CD4-positive, alpha-beta T cell treated with Interleukin-4 for 1 hour (primary cell): Measurements from ENCODE around the gene TLE4.

Experiments used
- DNase-seq, 2 donors: peaks; one replicate each; pipeline ENCODE4 v3.0.0-alpha.2; 2020 to 2022

Gene TLE4

DNA sequence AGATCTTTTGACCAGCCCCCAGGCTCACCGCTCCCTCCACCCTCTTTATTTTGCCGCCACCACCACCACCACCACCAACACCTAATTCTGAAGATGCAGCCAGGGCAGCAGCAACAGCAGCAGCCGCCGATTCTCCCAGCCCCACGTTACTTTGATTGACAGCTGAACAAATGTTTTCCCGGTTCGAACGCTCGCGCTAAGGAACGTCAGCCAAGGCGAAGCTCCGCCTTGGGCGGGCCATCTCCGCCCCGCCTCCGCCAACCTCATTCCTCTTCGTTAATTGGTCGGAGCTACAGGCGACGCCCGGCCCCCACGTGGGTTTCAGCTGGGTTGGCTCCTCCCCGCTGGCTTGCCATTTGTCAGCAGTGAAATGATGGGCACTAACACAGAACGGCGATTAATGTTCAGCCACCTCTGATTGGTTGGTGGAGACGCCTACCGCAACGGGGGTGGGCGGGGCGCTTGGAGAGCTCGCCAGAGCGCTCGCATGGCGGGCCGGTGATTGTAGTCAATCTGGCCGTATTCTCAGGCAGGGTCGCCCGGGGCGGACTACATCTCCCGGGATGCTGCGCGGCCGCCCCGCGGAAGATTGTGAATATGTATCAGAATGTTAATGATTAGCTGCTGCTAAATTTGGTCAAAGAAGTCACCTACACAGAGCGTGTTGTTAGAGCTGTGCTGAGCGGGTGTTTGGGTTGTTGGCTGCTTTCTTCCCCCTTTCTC lies at the start of gene TLE4:
TSS of gene TLE4 (plus strand) at position 657 of the 723 bp plus-strand sequence. CDS start 826 bp downstream, outside the sequence.
- DNase-seq: peak; percentile 100

DNA sequence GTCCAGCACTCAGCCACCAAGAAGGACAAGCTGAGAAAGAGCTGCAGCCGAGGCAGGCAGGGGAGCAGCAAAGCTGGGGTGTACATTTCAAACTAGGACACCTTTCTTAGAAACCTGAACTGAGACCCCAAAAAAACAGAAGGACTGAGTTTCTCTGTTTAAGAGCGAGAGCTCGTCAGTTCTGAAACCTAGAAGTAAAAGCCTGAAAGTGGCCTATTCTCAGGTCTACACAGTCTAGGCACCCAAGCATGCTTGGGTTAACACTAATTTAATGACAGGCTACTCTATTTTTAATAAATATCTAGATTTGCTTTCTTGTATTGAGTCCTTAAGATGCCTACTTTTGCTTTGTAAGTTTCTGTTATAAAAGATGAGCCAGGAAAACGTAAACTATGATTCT lies 49.0 kb upstream of the TLE4 start:
- no peak for DNase-seq

DNA sequence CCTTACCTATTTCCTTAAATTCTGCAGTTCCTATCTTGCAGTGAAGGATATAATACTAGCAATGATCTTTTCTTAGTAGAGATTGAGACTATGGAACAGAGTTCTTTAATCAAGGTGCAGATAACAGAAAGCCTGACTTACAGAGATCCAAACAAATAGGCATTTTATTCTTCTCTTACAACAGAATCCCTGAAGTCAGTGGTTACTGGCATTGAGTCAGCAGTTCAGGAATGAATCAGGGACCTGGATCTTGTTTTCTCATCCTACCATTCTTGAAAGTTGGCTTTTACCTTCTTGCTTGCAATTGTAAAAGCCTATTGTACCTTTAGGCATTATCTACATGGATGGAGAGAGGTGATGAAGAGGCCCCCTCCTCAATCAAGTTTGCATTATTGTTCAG lies 47.5 kb upstream of the TLE4 start:
- DNase-seq: no peak

DNA sequence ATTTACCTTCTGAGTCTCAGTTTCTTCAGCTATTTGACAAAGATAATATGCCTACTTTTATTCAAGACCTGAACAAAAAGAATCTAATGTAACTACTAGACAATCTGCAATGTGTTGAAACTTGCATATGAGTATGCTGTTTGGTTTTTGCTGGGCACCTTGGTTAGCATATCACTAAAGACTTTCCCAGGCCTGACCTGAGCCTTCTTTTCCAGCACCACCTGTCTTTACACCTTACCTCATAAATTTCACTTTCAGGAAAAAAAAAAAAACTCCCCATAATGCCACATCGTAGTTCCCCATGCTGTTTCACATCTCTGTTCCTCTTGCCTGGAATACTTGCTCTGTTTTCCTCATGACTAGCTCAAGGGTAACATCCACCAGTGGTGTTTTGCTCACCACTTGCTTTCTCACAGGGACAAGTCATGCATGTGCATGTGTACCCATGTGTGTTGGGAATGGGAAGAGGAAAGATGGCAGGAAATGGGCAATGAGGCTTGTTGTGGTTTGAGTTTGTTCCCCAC lies 45.6 kb upstream of the TLE4 start:
- DNase-seq: no peak

DNA sequence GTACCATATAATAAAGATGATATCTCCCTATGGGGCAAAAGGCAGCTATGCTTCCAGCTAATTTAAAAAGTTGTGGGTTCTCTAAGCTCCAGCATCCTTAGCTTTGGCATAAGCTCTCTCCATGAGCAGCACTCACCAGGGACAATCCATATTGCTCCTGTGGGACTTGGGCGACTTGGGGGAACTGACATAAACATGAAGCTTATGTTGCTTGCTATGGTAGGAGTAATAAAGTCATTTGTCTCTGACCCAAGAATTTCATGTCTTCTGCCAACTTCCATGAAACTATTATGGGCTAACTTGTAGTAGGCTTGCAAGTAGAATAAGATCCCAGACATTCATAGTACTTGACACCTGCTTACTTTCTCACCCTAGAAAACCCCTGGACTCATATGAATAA lies 36.2 kb upstream of the TLE4 start:
- no peak for DNase-seq

DNA sequence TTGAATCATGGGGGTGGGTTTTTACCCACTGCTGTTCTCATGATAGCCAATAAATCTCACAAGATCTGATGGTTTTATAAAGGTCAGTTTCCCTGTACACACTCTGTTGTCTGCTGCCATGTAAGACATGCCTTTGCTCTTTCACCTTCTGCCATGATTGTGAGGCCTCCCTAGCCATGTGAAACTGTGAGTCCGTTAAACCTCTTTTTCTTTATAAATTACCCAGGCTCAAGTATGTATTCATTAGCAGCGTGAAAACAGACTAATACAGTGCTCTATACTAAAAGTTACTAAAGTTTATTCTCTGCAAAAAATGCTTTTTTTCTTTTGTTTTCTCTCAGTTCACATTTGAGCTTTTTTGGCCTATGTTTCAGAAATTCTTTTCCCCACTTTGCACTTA lies 33.9 kb upstream of the TLE4 start:
- no peak for DNase-seq

DNA sequence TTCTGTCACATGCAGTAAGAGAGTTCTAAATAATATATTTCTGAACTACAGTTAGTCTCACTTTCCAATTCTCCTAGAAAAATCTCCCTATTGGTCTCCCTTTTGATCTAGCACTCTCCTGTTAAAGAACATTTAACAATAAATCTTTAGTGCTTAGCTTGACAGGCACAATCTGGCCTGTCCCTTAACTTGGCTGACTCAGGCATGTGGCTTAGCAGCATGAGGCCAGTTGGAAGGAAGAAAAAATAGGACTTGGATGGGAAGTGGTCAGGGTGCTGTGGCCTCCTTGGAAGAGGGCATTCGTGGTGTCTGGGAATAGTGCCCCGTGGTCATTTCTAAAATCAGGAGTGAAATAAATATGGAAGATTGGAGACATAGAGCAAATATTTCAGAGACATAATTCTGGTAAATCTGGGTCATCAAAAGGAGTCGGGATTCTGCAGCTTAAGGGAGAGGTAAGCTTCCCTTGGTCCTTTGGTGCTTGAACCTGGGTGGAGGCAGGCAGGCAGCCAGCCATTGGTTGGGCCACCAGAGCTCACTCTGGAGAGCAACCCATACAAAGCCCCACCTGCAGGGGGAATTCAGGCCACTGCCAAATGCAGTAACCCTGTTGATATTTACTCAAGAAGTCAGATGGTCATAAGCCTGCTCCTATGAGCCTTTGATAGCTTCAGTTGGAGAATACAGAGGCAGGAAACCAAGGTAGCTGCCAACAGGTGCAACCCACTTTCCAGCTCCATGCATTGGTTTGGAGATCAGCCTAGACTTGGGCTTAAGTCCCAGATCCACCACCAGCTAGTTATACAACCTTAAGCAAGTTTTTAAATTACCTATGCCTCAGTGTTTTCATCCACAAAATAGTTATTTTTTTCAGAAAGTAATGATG lies 28.8 kb upstream of the TLE4 start:
- no peak for DNase-seq

DNA sequence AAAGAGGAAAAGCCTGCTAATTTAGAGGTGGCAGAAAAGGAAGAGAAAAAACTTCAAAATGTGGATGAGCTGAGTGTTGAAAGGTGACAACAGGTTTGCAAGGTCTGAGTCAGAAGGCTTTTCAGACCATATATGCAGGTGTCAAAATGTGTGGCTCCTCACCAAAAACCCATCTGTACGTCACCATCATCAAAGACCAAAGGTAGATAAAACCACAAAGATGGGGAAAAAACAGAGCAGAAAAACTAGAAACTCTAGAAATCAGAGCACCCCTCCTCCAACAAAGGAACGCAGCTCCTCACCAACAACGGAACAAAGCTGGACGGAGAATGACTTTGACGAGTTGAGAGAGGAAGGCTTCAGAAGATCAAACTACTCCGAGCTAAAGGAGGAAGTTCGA lies 27.4 kb upstream of the TLE4 start:
- DNase-seq: peak; percentile 22 to 23

DNA sequence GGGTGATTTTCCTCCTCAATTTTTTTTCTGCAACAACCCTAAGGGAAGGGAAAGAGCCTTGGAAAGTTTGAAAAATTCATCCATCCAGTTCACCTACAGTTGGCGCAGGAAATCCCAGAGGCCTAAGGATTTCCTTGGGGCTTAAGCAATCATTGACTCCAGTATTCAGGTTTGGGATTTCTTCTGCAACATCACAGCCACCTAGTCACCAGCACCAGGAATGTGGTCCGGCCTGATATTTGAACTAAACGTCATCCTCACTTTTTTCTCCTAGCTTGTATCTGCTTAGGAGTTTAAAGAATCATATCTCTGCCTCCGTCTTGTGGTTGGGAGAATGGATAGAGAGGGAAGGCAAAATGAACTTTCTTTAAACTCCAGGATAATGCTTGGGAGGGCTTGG lies 20.2 kb upstream of the TLE4 start:
- DNase-seq: no peak

DNA sequence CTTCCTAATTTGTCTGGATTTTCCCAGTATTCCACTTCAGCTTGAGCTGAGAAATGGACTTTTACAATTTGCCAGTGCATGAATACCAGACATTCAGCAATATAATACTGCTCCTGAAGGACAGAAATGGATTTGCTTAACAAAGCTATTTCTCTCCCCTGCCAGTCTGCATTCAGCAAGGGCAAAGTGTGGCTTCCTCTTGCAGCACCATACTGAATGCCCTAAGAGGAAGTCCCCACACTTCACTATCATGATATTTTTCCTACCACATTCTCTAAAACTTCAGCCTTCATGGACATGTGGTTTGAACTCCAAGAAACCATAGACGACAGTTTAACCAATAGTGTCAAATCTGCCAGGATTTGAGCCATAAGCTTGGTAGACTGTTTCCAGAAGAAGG lies 19.8 kb upstream of the TLE4 start:
- no peak for DNase-seq

DNA sequence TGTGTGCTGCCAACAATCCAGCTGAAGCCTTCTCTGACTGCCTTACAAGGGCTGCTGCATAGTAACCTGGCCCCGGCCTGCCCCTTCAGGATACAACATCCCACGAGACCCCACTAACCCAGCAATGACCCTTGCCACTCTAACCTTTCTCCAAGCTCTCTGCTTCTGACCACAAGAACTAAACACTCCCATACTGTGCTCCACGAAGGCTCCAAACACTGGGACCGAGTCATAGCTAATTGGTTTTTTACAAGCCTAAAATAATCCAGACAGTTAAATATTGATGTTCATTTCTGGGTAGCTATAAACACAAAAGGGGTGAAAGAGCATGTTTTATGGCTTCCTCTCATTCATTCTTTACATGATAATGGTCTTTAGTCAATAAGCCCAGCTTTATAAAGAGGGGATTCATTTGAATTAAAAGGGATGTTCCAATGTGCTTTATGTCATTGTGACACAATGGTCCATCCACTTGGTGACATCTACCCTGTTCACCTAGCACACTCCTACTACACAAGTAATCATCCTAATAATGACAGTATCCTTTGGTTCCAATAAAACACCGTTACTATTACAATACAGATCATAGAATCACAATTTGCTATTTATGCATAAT lies 16.2 kb upstream of the TLE4 start:
- no peak for DNase-seq

DNA sequence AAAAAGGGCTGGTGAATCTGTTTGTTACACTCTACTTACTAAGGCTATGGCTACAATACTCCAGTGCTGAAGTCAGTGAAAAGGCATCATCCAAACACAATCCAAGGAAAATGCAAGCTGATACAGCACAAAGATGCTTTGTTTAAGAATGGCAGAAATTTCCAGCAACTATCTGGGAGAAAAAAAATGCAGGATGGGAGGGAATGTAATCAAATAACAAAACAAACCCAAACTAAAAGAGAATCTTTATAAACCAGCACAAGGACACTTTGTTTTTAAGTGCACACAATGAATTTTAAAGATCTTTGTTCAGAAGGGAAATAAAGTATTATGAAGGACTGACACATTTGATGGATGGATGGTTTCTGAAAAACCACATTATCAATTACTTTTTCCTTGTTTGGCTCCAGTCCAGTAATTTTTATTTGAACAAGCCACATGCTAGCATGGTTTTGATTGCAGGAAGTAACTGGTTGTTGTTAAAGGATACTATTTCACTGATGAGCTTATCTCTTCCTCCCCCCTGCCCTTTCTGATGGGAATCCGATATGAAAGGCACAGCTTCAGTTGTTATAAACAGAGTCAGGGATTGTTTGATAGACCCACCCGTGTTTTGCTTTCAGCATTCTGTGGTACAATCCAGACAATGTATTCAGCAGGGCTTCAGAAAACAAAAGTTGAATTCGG lies 12.1 kb upstream of the TLE4 start:
- DNase-seq: no peak

DNA sequence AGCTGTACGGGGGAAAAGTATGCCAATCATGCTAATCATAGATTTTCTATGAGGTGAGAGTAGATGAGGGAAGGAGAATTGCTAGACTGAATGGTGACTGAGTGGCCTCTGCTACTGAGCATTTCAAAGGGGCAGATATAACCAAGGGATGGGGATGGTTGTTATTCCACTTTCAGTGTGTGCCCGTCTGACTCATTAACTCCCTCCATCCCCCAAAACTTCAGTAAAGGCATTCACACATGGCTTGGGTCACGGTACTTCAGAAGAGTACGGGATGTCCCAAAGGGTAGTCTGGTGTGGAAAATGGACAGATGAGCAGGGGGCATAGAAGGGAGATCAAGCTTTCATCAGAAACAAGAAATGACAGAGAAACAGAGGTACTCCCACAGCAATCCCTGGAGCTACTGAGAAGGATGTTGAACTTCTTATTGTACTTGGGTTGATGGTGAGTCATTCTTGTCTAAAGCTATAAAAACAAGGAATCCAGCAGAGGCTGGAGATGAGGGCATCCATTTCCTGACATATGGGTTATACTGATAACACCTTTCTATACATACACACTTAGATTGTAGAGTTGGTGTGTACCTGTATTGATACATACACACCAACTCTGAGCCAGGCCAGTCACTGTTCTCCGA lies 8.9 kb upstream of the TLE4 start:
- no peak for DNase-seq

DNA sequence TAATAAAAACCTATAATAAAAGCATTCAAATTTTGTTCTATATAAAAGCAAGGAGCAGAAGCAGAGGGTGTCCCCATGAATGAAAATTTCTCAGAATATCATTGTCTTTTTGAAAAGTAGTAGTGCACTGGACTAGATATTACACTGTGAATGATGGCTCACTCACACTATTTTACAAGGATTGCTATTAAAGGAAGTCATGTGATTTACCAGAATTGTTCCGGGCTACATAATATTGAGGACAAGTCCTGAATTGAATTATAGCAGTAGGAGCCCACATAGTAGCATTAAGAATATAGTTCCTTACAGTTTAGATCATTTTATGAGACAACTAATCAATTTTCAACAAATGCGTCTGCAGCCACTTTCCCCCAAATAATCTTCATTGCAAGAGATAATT lies 7.7 kb upstream of the TLE4 start:
- no peak for DNase-seq

DNA sequence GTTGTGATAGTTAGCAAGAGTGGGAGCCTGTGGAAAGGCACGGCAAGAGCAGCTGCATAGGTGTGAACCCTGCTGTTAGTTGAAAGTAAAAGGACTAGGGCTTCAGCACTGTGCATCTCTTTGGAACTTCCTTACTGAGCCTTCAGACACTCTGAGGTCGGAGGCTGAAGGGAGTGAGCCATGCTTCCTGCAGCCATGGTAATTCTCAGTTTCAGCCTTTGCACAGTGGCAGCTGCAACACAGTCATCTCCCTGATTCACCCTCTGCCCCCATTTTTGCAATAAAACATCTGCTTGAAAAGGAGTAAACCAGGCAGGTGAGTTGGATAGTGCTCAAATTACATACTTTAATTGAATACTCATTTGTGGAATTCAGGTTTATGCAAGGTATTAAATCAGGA lies 6.5 kb upstream of the TLE4 start:
- no peak for DNase-seq

DNA sequence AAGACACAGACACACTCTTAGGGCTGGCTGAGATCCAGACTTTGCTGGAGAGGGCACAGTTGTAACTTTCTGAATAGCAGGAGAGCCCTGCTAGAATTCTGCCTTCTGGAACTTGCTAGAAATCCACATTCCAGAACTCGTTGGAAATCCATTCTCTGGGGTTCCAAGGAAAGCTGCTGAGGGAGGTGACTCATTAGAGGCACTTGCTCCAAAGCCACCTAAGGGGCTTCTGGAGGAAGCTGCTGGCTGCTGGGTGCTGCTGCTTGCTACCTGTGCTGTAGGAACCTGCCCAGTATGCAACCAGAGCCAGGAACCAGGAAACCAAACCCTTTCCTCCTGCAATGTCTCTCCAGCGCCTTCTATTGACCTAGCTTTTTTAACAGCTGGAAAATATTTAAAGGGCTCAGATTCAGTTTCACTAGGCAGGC lies 4.1 kb upstream of the TLE4 start:
- no peak for DNase-seq

DNA sequence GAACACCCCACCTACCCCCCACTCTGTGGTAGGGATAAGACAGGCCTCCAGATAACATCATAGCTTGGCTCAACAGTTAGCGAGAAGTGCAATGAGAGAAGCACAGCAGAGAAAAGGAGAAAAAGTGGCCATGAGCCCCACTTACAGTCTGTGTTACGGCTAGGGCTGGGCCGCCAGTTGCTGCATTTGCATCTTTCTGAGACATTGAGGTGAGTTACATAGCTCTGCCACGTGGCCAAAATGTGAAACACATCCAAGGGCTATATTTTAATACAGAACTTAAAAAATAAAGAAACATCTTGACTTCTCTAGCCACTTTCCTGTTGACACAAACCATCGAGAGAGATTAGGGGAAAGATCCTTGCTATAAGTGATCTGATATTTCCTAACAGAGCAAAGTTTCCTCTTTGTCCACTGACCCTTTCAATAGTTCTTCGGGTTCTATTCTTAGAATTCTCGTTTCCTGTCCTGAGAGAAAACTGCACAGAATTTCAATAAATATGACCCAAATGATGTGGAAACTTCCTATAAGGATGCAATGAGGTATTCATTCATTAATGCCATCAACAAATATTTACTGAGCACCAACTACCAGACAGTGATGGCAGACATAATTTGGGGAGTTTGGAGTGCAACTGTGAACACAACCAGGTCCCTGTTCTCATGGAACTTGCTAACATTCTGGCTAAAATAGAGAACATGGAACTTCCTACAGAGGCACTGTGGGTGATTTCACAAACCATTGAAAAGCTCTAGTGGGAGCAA lies 3.2 kb upstream of the TLE4 start:
- DNase-seq: no peak

DNA sequence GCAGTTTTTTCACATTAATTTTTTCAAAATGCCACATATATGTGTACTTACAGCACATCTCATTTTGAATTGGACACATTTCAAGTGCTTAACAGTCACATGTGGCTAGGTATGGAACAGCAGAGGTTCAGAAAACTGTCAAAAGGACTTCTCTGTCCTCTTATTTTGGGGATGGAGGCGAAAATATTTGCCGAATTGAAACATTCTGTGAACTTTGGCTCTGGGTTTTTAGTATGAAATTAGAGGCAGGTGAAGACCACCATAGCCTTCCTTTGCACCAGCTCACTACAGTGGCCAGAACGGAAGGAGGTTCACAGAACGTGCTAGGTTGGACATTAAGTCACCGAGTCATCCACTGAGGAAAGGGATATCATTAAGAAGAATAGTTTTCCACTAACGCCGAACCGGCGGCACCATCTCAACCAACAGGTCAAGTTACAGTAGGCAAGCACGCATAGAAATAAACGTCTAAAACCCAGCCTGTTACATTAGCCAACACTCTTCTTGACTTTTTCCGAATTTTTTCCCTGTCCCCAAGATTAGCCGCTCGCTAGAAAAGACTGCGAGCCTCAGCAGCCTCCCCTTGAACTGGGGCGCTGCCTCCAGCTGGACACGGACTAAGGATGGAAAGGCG lies 1.8 kb upstream of the TLE4 start:
- no peak for DNase-seq

DNA sequence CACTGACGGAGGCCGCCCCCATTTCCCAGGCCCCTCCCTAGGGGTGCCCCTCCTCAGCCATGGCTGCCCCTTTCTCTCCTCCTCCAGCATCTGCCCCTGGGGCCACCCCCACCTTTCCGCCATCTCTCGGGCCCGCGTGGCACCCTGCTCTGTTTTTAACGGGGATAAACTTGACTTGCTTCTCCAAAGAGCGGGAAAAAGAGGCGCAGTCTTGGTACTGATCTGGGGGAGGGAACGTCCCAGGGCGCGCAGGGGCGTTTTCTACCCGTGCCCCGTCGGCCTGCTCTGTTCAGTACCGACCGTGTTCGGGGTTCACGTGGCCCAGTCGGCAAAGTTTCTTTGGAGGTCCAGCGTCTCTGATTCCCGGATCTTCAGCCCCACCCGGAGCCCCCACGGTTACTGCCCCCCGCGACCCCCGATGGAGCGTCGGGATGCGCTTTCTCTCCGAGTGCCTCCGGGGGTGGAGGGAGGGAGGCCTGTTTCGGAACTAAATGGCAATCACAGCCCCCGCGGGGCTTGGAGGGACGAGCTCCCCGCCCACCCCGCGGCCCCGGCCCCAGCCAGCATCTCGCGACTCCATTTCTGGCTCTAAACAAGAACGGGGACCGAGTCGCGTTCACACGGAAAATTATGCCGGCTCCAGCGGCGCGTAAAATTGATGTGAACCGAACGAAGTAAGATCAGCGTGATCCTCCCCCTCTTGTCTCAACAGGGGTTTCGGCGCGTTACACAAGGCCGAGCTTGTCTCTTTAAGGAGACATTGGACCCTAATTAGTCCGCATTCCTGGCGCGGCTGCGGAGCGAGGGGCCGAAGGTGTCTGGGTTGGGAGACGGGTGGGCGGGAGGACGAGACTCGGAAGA lies 1.1 kb upstream of the TLE4 start:
- peak in 1 of 2 donors; percentile 30 for DNase-seq

DNA sequence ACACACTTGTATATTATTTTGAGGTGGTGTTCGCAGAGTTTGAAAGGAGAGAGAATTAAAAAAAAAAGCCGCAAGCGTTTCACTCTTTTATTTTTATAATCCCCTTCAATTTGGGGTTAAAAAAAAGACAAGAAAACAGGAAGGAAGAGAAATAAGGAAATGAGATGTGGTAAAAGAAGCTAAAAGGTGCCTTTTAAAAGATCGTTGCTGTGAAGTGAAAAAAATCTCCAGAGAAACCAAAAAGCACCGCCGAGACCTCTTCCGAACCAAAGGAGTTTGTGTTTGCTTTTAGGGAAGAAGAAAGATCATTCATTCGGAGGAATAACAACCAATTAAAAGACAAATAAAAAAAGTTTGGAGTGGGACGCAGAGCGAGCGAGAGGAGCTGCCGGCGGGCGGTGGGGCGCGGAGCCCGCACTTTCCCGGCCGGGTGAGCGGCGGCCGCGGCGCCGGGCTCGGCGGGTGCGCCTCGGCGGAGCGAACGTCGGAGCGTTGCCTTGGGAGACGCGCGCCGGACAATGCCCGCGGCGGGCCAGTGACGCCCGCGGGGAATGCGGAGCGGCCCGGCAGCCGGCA lies 355 bp downstream of the TLE4 start:
- DNase-seq: peak in 1 of 2 donors; percentile 36
